ENCODE data around the gene MEIS3.

DNA sequence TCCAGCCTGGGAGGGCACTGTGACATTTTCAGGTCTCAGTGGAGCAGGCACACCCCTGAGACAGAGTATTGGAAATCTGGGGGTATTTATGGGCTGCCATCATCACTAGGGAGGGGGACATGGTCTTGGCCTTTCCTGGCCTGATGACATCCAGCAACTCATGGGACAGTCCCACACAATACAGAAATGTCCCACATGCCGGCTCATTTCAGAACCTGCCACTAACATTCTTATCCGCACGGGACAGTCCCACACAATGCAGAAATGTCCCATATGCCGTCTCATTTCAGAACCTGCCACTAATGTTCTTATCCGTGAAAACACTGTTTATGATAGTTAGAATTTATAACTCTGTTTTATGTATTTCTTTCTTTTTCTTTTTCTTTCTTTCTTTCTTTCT is 42.5 kb upstream of the MEIS3 start:
- TF ChIP-seq CTCF (IDR thresholded peaks at IDR 0.05; ENCODE audit: low read length) = no peak
- TF ChIP-seq EZH2 (IDR thresholded peaks at IDR 0.05; ENCODE audit: borderline replicate concordance, low read length) = no peak

Data from OCI-LY1 (cell line).